Activated CD4-positive, alpha-beta T cell treated with anti-CD3 and anti-CD28 coated beads, Interleukin-2, amount 50 U/mL, for 16 hours (primary cell): ENCODE data around the gene CECR2.
A peak's percentile ranks its signal among the peaks of the same experiment; 100 is the strongest.

Experiments
- DNase-seq: peaks from one replicate; pipeline ENCODE4 v3.0.0-alpha.2; 2020

CECR2 gene

GRCh38 chr22:17471886-17472535, 102.8 kb downstream of the CECR2 start:
- peak; percentile 14 for DNase-seq

- DNase-seq, result no peak
These were observed 103.7 kb downstream of the CECR2 start for GRCh38 chr22:17472932-17473331.

GRCh38 chr22:17475318-17476230, 106.3 kb downstream of the CECR2 start:
- no peak for DNase-seq

GRCh38 chr22:17476838-17477237, 107.6 kb downstream of the CECR2 start:
- no peak for DNase-seq

- no peak for DNase-seq
These were observed 108.2 kb downstream of the CECR2 start for GRCh38 chr22:17477391-17477833.

- no peak for DNase-seq
These were observed 109.9 kb downstream of the CECR2 start for GRCh38 chr22:17479135-17479534.

- peak; percentile 26 for DNase-seq
These were observed 112.2 kb downstream of the CECR2 start for GRCh38 chr22:17481424-17481823.

- no peak for DNase-seq
These were observed 114.6 kb downstream of the CECR2 start for GRCh38 chr22:17483688-17484372.

- DNase-seq, result no peak
These were observed 115.3 kb downstream of the CECR2 start for GRCh38 chr22:17484608-17485007.

- no peak for DNase-seq
These were observed 117.1 kb downstream of the CECR2 start for GRCh38 chr22:17486313-17486712.

- DNase-seq, result no peak
These were observed 117.5 kb downstream of the CECR2 start for GRCh38 chr22:17486719-17487118.

GRCh38 chr22:17489101-17489500, 119.8 kb downstream of the CECR2 start:
- no peak for DNase-seq

GRCh38 chr22:17491090-17491640, 121.9 kb downstream of the CECR2 start:
- no peak for DNase-seq

- DNase-seq, result no peak
These were observed 123.0 kb downstream of the CECR2 start for GRCh38 chr22:17492247-17492646.

GRCh38 chr22:17493419-17493981, 124.2 kb downstream of the CECR2 start:
- no peak for DNase-seq

- DNase-seq, result no peak
These were observed 127.6 kb downstream of the CECR2 start for GRCh38 chr22:17496841-17497240.

GRCh38 chr22:17501679-17502285, 132.5 kb downstream of the CECR2 start:
- DNase-seq, result peak; percentile 56

- DNase-seq, result no peak
These were observed 138.8 kb downstream of the CECR2 start for GRCh38 chr22:17508110-17508509.

GRCh38 chr22:17512960-17513359, 143.7 kb downstream of the CECR2 start:
- no peak for DNase-seq

- DNase-seq, result no peak
These were observed 144.4 kb downstream of the CECR2 start for GRCh38 chr22:17513612-17514011.

- no peak for DNase-seq
These were observed 144.8 kb downstream of the CECR2 start for GRCh38 chr22:17514084-17514483.

GRCh38 chr22:17518406-17518805, 149.1 kb downstream of the CECR2 start:
- DNase-seq, result no peak
